Inflammatory macrophage treated with lipopolysaccharide for 4 hours (primary cell): ENCODE measurements around the gene PLCXD3.
"Not testable (repeated sequence)": the region's sequence is repeated elsewhere in the genome, so short reads cannot be mapped to it uniquely, and the experiment has no call there.

Experiments
- DNase-seq: peaks from one replicate; pipeline ENCODE4 v3.0.0-alpha.2; 2020

PLCXD3 gene

GRCh38 chr5:41510176-41510831 is at the start of gene PLCXD3:
Gene PLCXD3 (minus strand): TSS chr5:41510601. CDS start chr5:41510526, 75 bp downstream.
- no peak for DNase-seq

- no peak for DNase-seq
Observed at GRCh38 chr5:41559184-41559583, 48.8 kb upstream of the PLCXD3 start.

GRCh38 chr5:41558295-41558694 is 47.9 kb upstream of the PLCXD3 start:
- no peak for DNase-seq

GRCh38 chr5:41547991-41548390 is 37.6 kb upstream of the PLCXD3 start:
- DNase-seq, result no peak

- DNase-seq, result no peak
Observed at GRCh38 chr5:41542183-41542582, 31.8 kb upstream of the PLCXD3 start.

- no peak for DNase-seq
Observed at GRCh38 chr5:41539454-41539853, 29.1 kb upstream of the PLCXD3 start.

- DNase-seq, result no peak
Observed at GRCh38 chr5:41537581-41537980, 27.2 kb upstream of the PLCXD3 start.

- DNase-seq, result no peak
Observed at GRCh38 chr5:41532485-41532884, 22.1 kb upstream of the PLCXD3 start.

- no peak for DNase-seq
Observed at GRCh38 chr5:41527201-41527779, 16.9 kb upstream of the PLCXD3 start.

GRCh38 chr5:41526699-41527098 is 16.3 kb upstream of the PLCXD3 start:
- DNase-seq, result no peak

- DNase-seq, result no peak
Observed at GRCh38 chr5:41524174-41524573, 13.8 kb upstream of the PLCXD3 start.

- DNase-seq, result no peak
Observed at GRCh38 chr5:41522193-41522786, 11.9 kb upstream of the PLCXD3 start.

GRCh38 chr5:41519801-41520200 is 9.4 kb upstream of the PLCXD3 start:
- DNase-seq, result no peak

GRCh38 chr5:41517909-41518308 is 7.5 kb upstream of the PLCXD3 start:
- no peak for DNase-seq

GRCh38 chr5:41511241-41511640 is 840 bp upstream of the PLCXD3 start:
- DNase-seq, result no peak

- DNase-seq, result no peak
Observed at GRCh38 chr5:41509399-41510175, 814 bp downstream of the PLCXD3 start.

GRCh38 chr5:41508696-41509398 is 1.6 kb downstream of the PLCXD3 start:
- DNase-seq, result no peak

GRCh38 chr5:41508186-41508585 is 2.2 kb downstream of the PLCXD3 start:
- no peak for DNase-seq

GRCh38 chr5:41507501-41507900 is 2.9 kb downstream of the PLCXD3 start:
- DNase-seq, result no peak

- DNase-seq, result no peak
Observed at GRCh38 chr5:41503860-41504259, 6.5 kb downstream of the PLCXD3 start.

GRCh38 chr5:41503310-41503709 is 7.1 kb downstream of the PLCXD3 start:
- no peak for DNase-seq

- not testable (repeated sequence) for DNase-seq
Observed at GRCh38 chr5:41493490-41494126, 16.8 kb downstream of the PLCXD3 start.

GRCh38 chr5:41485533-41485932 is 24.9 kb downstream of the PLCXD3 start:
- no peak for DNase-seq
